Esophagus mucosa (tissue), 1 donor: Measurements from ENCODE around the gene NDOR1. TPM values are rescaled to one million over a fixed set of nuclear protein-coding genes. Genes with fewer than 3 reads are reported as not detected.

ENCODE experiments used
- ATAC-seq: fragments of 200-7000 bp; cut with Tn5 transposase; one replicate; pipeline ENCODE4 v1.9.1; 2020
- total RNA-seq: library from RNA; stranded (reverse); gene quantifications from one replicate; pipeline ENCODE4 v1.2.4, GENCODE V29; 2023
- donor health status: DM: yes; HTN: yes; CAD: no.

The NDOR1 gene
- total RNA-seq, 1 donor from 2014 or later = 8.6 TPM

GRCh38 chr9:137266162-137266527 lies 60.6 kb downstream of the NDOR1 start:
- no peak for ATAC-seq

Other genes starting within 250 kb of the NDOR1 start
- gene PTGDS, start 228.2 kb upstream of the NDOR1 start, total RNA-seq = 18.4 TPM
- 0.20 TPM for gene LCNL1, start 222.7 kb upstream of the NDOR1 start, total RNA-seq
- gene PAXX, start 213.3 kb upstream of the NDOR1 start, total RNA-seq = 33.1 TPM
- 154 TPM for gene CLIC3, start 209.1 kb upstream of the NDOR1 start, total RNA-seq
- gene ABCA2, start 177.5 kb upstream of the NDOR1 start, total RNA-seq = 2.0 TPM
- 0.12 TPM for gene FUT7, start 173.6 kb upstream of the NDOR1 start, total RNA-seq
- 26.6 TPM for gene NPDC1, start 159.5 kb upstream of the NDOR1 start, total RNA-seq
- gene ENTPD2, start 151.6 kb upstream of the NDOR1 start, total RNA-seq = 2.9 TPM
- 13.8 TPM for gene SAPCD2, start 135.1 kb upstream of the NDOR1 start, total RNA-seq
- gene UAP1L1, start 128.2 kb upstream of the NDOR1 start, total RNA-seq = 4.9 TPM
- gene MAN1B1, start 118.7 kb upstream of the NDOR1 start, total RNA-seq = 46.2 TPM
- 75.3 TPM for gene DPP7, start 91.0 kb upstream of the NDOR1 start, total RNA-seq
- 0.12 TPM for gene GRIN1, start 66.5 kb upstream of the NDOR1 start, total RNA-seq
- 1.6 TPM for gene LRRC26, start 35.6 kb upstream of the NDOR1 start, total RNA-seq
- gene TMEM210, start 33.6 kb upstream of the NDOR1 start, total RNA-seq = not detected
- 25.0 TPM for gene ANAPC2, start 17.1 kb upstream of the NDOR1 start, total RNA-seq
- 86.8 TPM for gene SSNA1, start 17.0 kb upstream of the NDOR1 start, total RNA-seq
- gene TPRN, start 5.0 kb upstream of the NDOR1 start, total RNA-seq = 20.5 TPM
- 24.8 TPM for gene TMEM203, start 52 bp upstream of the NDOR1 start, total RNA-seq
- gene RNF208, start 16.5 kb downstream of the NDOR1 start, total RNA-seq = 11.2 TPM
- 156 TPM for gene CYSRT1, start 19.5 kb downstream of the NDOR1 start, total RNA-seq
- gene RNF224, start 21.8 kb downstream of the NDOR1 start, total RNA-seq = 2.7 TPM
- 0.68 TPM for gene SLC34A3, start 25.2 kb downstream of the NDOR1 start, total RNA-seq
- gene TUBB4B, start 35.6 kb downstream of the NDOR1 start, total RNA-seq = 321 TPM
- gene STPG3, start 45.6 kb downstream of the NDOR1 start, total RNA-seq = not detected
- gene NELFB, start 49.6 kb downstream of the NDOR1 start, total RNA-seq = 36.7 TPM
- gene TOR4A, start 72.0 kb downstream of the NDOR1 start, total RNA-seq = 15.4 TPM
- 20.4 TPM for gene NRARP, start 96.6 kb downstream of the NDOR1 start, total RNA-seq
- gene EXD3, start 217.5 kb downstream of the NDOR1 start, total RNA-seq = 8.1 TPM
- gene NOXA1, start 217.7 kb downstream of the NDOR1 start, total RNA-seq = 5.5 TPM
- gene ENTPD8, start 235.7 kb downstream of the NDOR1 start, total RNA-seq = not detected